ENCODE results near the gene GNG13.
"Not testable (repeated sequence)": the region's sequence is repeated elsewhere in the genome, so short reads cannot be mapped to it uniquely, and the experiment has no call there.

Gene GNG13

GRCh38 chr16:776298-776697 lies 24.2 kb downstream of the GNG13 start:
- not testable (repeated sequence) for DNase-seq

GRCh38 chr16:775236-775796 lies 25.2 kb downstream of the GNG13 start:
- DNase-seq = no peak

GRCh38 chr16:774086-775001 lies 26.2 kb downstream of the GNG13 start:
- DNase-seq = no peak

- no peak for DNase-seq
Measured at GRCh38 chr16:772959-773358, 27.6 kb downstream of the GNG13 start.

- DNase-seq = no peak
Measured at GRCh38 chr16:770411-770810, 30.1 kb downstream of the GNG13 start.

GRCh38 chr16:769934-770333 lies 30.6 kb downstream of the GNG13 start:
- DNase-seq = no peak

GRCh38 chr16:769184-769784 lies 31.2 kb downstream of the GNG13 start:
- DNase-seq = no peak

GRCh38 chr16:768428-768827 lies 32.1 kb downstream of the GNG13 start:
- DNase-seq = no peak

- DNase-seq = no peak
Measured at GRCh38 chr16:767743-768235, 32.7 kb downstream of the GNG13 start.

- DNase-seq = no peak
Measured at GRCh38 chr16:766820-767640, 33.5 kb downstream of the GNG13 start.

- DNase-seq = no peak
Measured at GRCh38 chr16:766008-766819, 34.3 kb downstream of the GNG13 start.

- DNase-seq = no peak
Measured at GRCh38 chr16:765488-765865, 35.1 kb downstream of the GNG13 start.

GRCh38 chr16:764848-765487 lies 35.6 kb downstream of the GNG13 start:
- DNase-seq = no peak

- DNase-seq = no peak
Measured at GRCh38 chr16:764184-764750, 36.3 kb downstream of the GNG13 start.

GRCh38 chr16:763369-764183 lies 37.0 kb downstream of the GNG13 start:
- DNase-seq = no peak

GRCh38 chr16:762595-763268 lies 37.8 kb downstream of the GNG13 start:
- no peak for DNase-seq

GRCh38 chr16:761625-762513 lies 38.7 kb downstream of the GNG13 start:
- no peak for DNase-seq

GRCh38 chr16:760545-761343 lies 39.8 kb downstream of the GNG13 start, which contains the start of gene MSLN:
Gene MSLN, plus strand, starts transcription at chr16:760734. Its CDS starts 1,947 bp downstream, at chr16:762681.
- DNase-seq = no peak
